Hepatocyte (in vitro differentiated cells): ENCODE measurements around the gene MUC20.

Source experiments
- EZH2 ChIP-seq: fragments of 200-600 bp; sonication (generic); IDR thresholded peaks from 2 replicates; pipeline ENCODE4 v1.6.1; 2016; ENCODE audit warnings: antibody characterized with exemption, mild to moderate bottlenecking, borderline replicate concordance
- EZH2phosphoT487 ChIP-seq: fragments of 200-600 bp; sonication (generic); IDR thresholded peaks from one replicate; pipeline ENCODE4 v1.6.1; 2018; ENCODE audit warnings: antibody characterized with exemption, mild to moderate bottlenecking, low read depth, moderate library complexity; ENCODE audit not compliant: unreplicated experiment, severe bottlenecking
- TF ChIP-seq, protein P1 (sequence below): fragments of 200-600 bp; sonication (generic); IDR thresholded peaks from 2 replicates; pipeline ENCODE4 v1.5.1; 2016; ENCODE audit warnings: antibody characterized with exemption, mild to moderate bottlenecking; ENCODE audit not compliant: poor library complexity

GRCh38 chr3:195753581-195753980 lies 32.8 kb downstream of the MUC20 start:
- TF ChIP-seq EZH2phosphoT487, result no peak
- TF ChIP-seq, protein P1, sequence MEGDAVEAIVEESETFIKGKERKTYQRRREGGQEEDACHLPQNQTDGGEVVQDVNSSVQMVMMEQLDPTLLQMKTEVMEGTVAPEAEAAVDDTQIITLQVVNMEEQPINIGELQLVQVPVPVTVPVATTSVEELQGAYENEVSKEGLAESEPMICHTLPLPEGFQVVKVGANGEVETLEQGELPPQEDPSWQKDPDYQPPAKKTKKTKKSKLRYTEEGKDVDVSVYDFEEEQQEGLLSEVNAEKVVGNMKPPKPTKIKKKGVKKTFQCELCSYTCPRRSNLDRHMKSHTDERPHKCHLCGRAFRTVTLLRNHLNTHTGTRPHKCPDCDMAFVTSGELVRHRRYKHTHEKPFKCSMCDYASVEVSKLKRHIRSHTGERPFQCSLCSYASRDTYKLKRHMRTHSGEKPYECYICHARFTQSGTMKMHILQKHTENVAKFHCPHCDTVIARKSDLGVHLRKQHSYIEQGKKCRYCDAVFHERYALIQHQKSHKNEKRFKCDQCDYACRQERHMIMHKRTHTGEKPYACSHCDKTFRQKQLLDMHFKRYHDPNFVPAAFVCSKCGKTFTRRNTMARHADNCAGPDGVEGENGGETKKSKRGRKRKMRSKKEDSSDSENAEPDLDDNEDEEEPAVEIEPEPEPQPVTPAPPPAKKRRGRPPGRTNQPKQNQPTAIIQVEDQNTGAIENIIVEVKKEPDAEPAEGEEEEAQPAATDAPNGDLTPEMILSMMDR, result no peak
- TF ChIP-seq EZH2, result no peak
